ENCODE data around the gene ADORA1. TPM values are rescaled to one million over a fixed set of nuclear protein-coding genes. Genes with fewer than 3 reads are reported as not detected.

The ADORA1 gene
- total and polyA plus RNA-seq, 10 of the 15 experiments (the other 5 are each of a cell fraction or from before 2014, with no cell fraction given): not detected

DNA sequence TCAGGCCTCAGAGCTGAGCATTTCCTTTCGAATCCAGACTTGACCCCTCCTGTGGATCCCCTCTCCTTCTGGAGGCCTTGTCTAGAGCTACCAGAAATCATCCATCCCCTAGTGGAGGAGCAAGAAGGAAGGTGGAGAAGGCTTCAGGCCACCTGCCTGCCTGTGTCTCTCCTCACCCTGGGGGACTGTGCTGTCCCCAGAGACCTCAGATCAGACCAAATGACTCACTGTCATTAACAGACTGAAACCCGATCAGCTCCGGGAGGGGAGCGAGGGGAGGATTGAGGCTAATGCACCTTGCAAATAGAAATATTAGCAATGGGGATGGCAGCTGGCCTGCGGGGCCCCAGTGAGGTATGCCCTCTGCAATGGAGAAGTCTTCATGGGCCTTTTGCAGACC is 46.0 kb downstream of the ADORA1 start (continued):
- TF ChIP-seq, protein P1, sequence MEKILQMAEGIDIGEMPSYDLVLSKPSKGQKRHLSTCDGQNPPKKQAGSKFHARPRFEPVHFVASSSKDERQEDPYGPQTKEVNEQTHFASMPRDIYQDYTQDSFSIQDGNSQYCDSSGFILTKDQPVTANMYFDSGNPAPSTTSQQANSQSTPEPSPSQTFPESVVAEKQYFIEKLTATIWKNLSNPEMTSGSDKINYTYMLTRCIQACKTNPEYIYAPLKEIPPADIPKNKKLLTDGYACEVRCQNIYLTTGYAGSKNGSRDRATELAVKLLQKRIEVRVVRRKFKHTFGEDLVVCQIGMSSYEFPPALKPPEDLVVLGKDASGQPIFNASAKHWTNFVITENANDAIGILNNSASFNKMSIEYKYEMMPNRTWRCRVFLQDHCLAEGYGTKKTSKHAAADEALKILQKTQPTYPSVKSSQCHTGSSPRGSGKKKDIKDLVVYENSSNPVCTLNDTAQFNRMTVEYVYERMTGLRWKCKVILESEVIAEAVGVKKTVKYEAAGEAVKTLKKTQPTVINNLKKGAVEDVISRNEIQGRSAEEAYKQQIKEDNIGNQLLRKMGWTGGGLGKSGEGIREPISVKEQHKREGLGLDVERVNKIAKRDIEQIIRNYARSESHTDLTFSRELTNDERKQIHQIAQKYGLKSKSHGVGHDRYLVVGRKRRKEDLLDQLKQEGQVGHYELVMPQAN (conservative IDR thresholded peaks at IDR 0.05): no peak
- TF ChIP-seq WRNIP1 (IDR thresholded peaks at IDR 0.05; ENCODE audit: borderline replicate concordance, low read depth, low read length): no peak
- no peak for TF ChIP-seq KDM1A (IDR thresholded peaks at IDR 0.05; ENCODE audit: borderline replicate concordance)
- TF ChIP-seq CBX5 (IDR thresholded peaks at IDR 0.05; ENCODE audit: low read depth): no peak
- peak; percentile 56 for TF ChIP-seq EED (IDR thresholded peaks at IDR 0.05; ENCODE audit: low read depth)
- TF ChIP-seq RBBP5 (conservative IDR thresholded peaks at IDR 0.05): no peak
- TF ChIP-seq, protein P2, sequence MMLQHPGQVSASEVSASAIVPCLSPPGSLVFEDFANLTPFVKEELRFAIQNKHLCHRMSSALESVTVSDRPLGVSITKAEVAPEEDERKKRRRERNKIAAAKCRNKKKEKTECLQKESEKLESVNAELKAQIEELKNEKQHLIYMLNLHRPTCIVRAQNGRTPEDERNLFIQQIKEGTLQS (IDR thresholded peaks at IDR 0.05; ENCODE audit: borderline replicate concordance, extremely low read depth, low read depth, low read length): no peak
- TF ChIP-seq, protein P3, sequence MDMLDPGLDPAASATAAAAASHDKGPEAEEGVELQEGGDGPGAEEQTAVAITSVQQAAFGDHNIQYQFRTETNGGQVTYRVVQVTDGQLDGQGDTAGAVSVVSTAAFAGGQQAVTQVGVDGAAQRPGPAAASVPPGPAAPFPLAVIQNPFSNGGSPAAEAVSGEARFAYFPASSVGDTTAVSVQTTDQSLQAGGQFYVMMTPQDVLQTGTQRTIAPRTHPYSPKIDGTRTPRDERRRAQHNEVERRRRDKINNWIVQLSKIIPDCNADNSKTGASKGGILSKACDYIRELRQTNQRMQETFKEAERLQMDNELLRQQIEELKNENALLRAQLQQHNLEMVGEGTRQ (IDR thresholded peaks at IDR 0.05; ENCODE audit: borderline replicate concordance, low read depth, low read length): no peak
- no peak for TF ChIP-seq NR2C1 (IDR thresholded peaks at IDR 0.05)
- TF ChIP-seq YY1 (IDR thresholded peaks at IDR 0.05; ENCODE audit: low read depth, low read length): no peak
- TF ChIP-seq, protein P4, sequence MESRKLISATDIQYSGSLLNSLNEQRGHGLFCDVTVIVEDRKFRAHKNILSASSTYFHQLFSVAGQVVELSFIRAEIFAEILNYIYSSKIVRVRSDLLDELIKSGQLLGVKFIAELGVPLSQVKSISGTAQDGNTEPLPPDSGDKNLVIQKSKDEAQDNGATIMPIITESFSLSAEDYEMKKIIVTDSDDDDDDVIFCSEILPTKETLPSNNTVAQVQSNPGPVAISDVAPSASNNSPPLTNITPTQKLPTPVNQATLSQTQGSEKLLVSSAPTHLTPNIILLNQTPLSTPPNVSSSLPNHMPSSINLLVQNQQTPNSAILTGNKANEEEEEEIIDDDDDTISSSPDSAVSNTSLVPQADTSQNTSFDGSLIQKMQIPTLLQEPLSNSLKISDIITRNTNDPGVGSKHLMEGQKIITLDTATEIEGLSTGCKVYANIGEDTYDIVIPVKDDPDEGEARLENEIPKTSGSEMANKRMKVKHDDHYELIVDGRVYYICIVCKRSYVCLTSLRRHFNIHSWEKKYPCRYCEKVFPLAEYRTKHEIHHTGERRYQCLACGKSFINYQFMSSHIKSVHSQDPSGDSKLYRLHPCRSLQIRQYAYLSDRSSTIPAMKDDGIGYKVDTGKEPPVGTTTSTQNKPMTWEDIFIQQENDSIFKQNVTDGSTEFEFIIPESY (IDR thresholded peaks at IDR 0.05): no peak
- TF ChIP-seq, protein P5, sequence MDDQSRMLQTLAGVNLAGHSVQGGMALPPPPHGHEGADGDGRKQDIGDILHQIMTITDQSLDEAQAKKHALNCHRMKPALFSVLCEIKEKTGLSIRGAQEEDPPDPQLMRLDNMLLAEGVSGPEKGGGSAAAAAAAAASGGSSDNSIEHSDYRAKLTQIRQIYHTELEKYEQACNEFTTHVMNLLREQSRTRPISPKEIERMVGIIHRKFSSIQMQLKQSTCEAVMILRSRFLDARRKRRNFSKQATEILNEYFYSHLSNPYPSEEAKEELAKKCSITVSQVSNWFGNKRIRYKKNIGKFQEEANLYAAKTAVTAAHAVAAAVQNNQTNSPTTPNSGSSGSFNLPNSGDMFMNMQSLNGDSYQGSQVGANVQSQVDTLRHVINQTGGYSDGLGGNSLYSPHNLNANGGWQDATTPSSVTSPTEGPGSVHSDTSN (IDR thresholded peaks at IDR 0.05; ENCODE audit: insufficient replicate concordance, low read depth, low read length): no peak
- 0 out of 2 replicates have a peak, but pooled peaks have one; percentile 45 for TF ChIP-seq NBN (IDR thresholded peaks at IDR 0.05)
- no peak for TF ChIP-seq NFIC (IDR thresholded peaks at IDR 0.05; ENCODE audit: low read depth, low read length)
- no peak for TF ChIP-seq BRCA1 (IDR thresholded peaks at IDR 0.05; ENCODE audit: low read depth, low read length)
- no peak for TF ChIP-seq CREM (IDR thresholded peaks at IDR 0.05; ENCODE audit: low read depth)
- TF ChIP-seq, protein P6, sequence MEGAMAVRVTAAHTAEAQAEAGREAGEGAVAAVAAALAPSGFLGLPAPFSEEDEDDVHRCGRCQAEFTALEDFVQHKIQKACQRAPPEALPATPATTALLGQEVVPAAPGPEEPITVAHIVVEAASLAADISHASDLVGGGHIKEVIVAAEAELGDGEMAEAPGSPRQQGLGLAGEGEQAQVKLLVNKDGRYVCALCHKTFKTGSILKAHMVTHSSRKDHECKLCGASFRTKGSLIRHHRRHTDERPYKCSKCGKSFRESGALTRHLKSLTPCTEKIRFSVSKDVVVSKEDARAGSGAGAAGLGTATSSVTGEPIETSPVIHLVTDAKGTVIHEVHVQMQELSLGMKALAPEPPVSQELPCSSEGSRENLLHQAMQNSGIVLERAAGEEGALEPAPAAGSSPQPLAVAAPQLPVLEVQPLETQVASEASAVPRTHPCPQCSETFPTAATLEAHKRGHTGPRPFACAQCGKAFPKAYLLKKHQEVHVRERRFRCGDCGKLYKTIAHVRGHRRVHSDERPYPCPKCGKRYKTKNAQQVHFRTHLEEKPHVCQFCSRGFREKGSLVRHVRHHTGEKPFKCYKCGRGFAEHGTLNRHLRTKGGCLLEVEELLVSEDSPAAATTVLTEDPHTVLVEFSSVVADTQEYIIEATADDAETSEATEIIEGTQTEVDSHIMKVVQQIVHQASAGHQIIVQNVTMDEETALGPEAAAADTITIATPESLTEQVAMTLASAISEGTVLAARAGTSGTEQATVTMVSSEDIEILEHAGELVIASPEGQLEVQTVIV (IDR thresholded peaks at IDR 0.05; ENCODE audit: borderline replicate concordance, partially characterized antibody): no peak
- TF ChIP-seq NFYB (IDR thresholded peaks at IDR 0.05; ENCODE audit: insufficient read depth, low read depth, low read length): no peak
- no peak for TF ChIP-seq EZH2 (IDR thresholded peaks at IDR 0.05; ENCODE audit: borderline replicate concordance, control insufficient read depth, low read depth, low read length)
- TF ChIP-seq TARDBP (IDR thresholded peaks at IDR 0.05; ENCODE audit: borderline replicate concordance): no peak
- TF ChIP-seq GATAD2B (conservative IDR thresholded peaks at IDR 0.05; ENCODE audit: low read depth): peak; percentile 92
- peak; percentile 72; the same call in 1 of the 2 replicates for TF ChIP-seq IRF4 (IDR thresholded peaks at IDR 0.05; ENCODE audit: low read depth, low read length)
- TF ChIP-seq RAD21 (IDR thresholded peaks at IDR 0.05; ENCODE audit: insufficient read depth, low read depth, low read length): no peak

Measured in GM12878 (cell line).